Measurements from ENCODE around the gene CHADL.
A peak's percentile ranks its signal among the peaks of the same experiment; 100 is the strongest.

Gene CHADL

GRCh38 chr22:41230401-41230785, 10.3 kb downstream of the CHADL start:
- no peak for DNase-seq (ENCODE audit: low read depth, low spot score)

- DNase-seq (ENCODE audit: low read depth, low spot score), result no peak
Measured at GRCh38 chr22:41229730-41230400, 10.9 kb downstream of the CHADL start.

GRCh38 chr22:41229215-41229614, 11.5 kb downstream of the CHADL start:
- DNase-seq (ENCODE audit: low read depth, low spot score), result no peak

GRCh38 chr22:41226723-41227655, 13.7 kb downstream of the CHADL start:
- no peak for DNase-seq (ENCODE audit: low read depth, low spot score)

- DNase-seq (ENCODE audit: low read depth, low spot score), result no peak
Measured at GRCh38 chr22:41223535-41223934, 17.2 kb downstream of the CHADL start.

- no peak for DNase-seq (ENCODE audit: low read depth, low spot score)
Measured at GRCh38 chr22:41222846-41223507, 17.8 kb downstream of the CHADL start.

GRCh38 chr22:41217553-41218157, 23.1 kb downstream of the CHADL start:
- DNase-seq (ENCODE audit: low read depth, low spot score), result peak; percentile 23

- DNase-seq (ENCODE audit: low read depth, low spot score), result no peak
Measured at GRCh38 chr22:41216984-41217383, 23.7 kb downstream of the CHADL start.

GRCh38 chr22:41215926-41216325, 24.8 kb downstream of the CHADL start:
- DNase-seq (ENCODE audit: low read depth, low spot score), result no peak

GRCh38 chr22:41215409-41215808, 25.3 kb downstream of the CHADL start:
- DNase-seq (ENCODE audit: low read depth, low spot score), result no peak

GRCh38 chr22:41206719-41207118, 34.0 kb downstream of the CHADL start:
- no peak for DNase-seq (ENCODE audit: low read depth, low spot score)

GRCh38 chr22:41204992-41205900, 35.5 kb downstream of the CHADL start, which contains the start of gene L3MBTL2:
Gene L3MBTL2 (plus strand): TSS chr22:41205312. CDS start chr22:41205363, 51 bp downstream.
- DNase-seq (ENCODE audit: low read depth, low spot score), result peak; percentile 87

- DNase-seq (ENCODE audit: low read depth, low spot score), result no peak
Measured at GRCh38 chr22:41204066-41204465, 36.7 kb downstream of the CHADL start.

GRCh38 chr22:41203118-41203517, 37.6 kb downstream of the CHADL start:
- DNase-seq (ENCODE audit: low read depth, low spot score), result no peak

GRCh38 chr22:41201141-41201540, 39.6 kb downstream of the CHADL start:
- no peak for DNase-seq (ENCODE audit: low read depth, low spot score)

GRCh38 chr22:41198027-41198580, 42.6 kb downstream of the CHADL start:
- no peak for DNase-seq (ENCODE audit: low read depth, low spot score)

GRCh38 chr22:41197038-41197972, 43.4 kb downstream of the CHADL start:
- no peak for DNase-seq (ENCODE audit: low read depth, low spot score)

GRCh38 chr22:41193829-41194228, 46.9 kb downstream of the CHADL start:
- DNase-seq (ENCODE audit: low read depth, low spot score), result no peak

GRCh38 chr22:41191467-41191866, 49.3 kb downstream of the CHADL start:
- DNase-seq (ENCODE audit: low read depth, low spot score), result no peak
